Neuronal stem cell (in vitro differentiated cells): Measurements from ENCODE around the gene TULP3.

Source experiments
- DNase-seq: peaks from one replicate; pipeline ENCODE4 v3.0.0-alpha.2; 2013; ENCODE audit warnings: low spot score
- H2AFZ ChIP-seq: one replicate; pipeline ENCODE4 v1.6.1; 2013; ENCODE audit warnings: mild to moderate bottlenecking, low read length, inconsistent platforms
- H2AK5ac ChIP-seq: 2 replicates; pipeline ENCODE4 v1.6.1; 2013; ENCODE audit warnings: low read depth, mild to moderate bottlenecking, inconsistent platforms, low read length, moderate library complexity, mixed read lengths
- H2BK120ac ChIP-seq: 2 replicates; pipeline ENCODE4 v1.6.1; 2013; ENCODE audit warnings: low read depth, mild to moderate bottlenecking, inconsistent platforms, low read length, moderate library complexity, mixed read lengths
- H2BK12ac ChIP-seq: one replicate; pipeline ENCODE4 v1.6.1; 2013; ENCODE audit warnings: low read length, inconsistent platforms
- H2BK15ac ChIP-seq: 2 replicates; pipeline ENCODE4 v1.6.1; 2013; ENCODE audit warnings: mild to moderate bottlenecking, low read length, inconsistent platforms, mixed read lengths
- H2BK5ac ChIP-seq: one replicate; pipeline ENCODE4 v1.6.1; 2013; ENCODE audit warnings: inconsistent platforms, mild to moderate bottlenecking, low read length, moderate library complexity
- H3K14ac ChIP-seq: one replicate; pipeline ENCODE4 v1.6.1; 2013; ENCODE audit warnings: low read length, inconsistent platforms
- H3K18ac ChIP-seq: 2 replicates; pipeline ENCODE4 v1.6.1; 2013; ENCODE audit warnings: low read length, inconsistent platforms
- H3K23ac ChIP-seq: 2 replicates; pipeline ENCODE4 v1.6.1; 2013; ENCODE audit warnings: low read depth, mild to moderate bottlenecking, mixed read lengths, low read length, inconsistent platforms; ENCODE audit not compliant: poor library complexity
- H3K27ac ChIP-seq: replicated peaks from 3 replicates; pipeline ENCODE4 v1.5.1; 2013; ENCODE audit warnings: low read length, inconsistent platforms
- H3K27me3 ChIP-seq, 3 experiments: 2 replicates each; pipeline ENCODE4 v1.6.1; 2013; ENCODE audit warnings: low read length in 3 of 3, mild to moderate bottlenecking in 2 of 3, inconsistent platforms in 1 of 3, low read depth in 1 of 3, mixed read lengths in 1 of 3, moderate library complexity in 1 of 3; ENCODE audit not compliant: control insufficient read depth in 3 of 3, insufficient read depth in 3 of 3
- H3K36me3 ChIP-seq, 2 donors: replicated peaks in 1 of 2; 2 replicates each; pipeline ENCODE4 v1.6.1; 2013; ENCODE audit warnings: low read length in 2 of 2; ENCODE audit not compliant: control insufficient read depth in 2 of 2, insufficient read depth in 2 of 2
- H3K4ac ChIP-seq: 2 replicates; pipeline ENCODE4 v1.6.1; 2013; ENCODE audit warnings: inconsistent platforms, mild to moderate bottlenecking, low read length, moderate library complexity
- H3K4me1 ChIP-seq, 2 donors: 1 replicate in 1 of 2; 2 replicates in 1 of 2; pipeline ENCODE4 v1.6.1; 2013; ENCODE audit warnings: low read length in 2 of 2, low read depth in 1 of 2; ENCODE audit not compliant: control insufficient read depth in 2 of 2, insufficient read depth in 1 of 2
- H3K4me2 ChIP-seq: one replicate; pipeline ENCODE4 v1.6.1; 2013; ENCODE audit warnings: mild to moderate bottlenecking, low read length, inconsistent platforms; ENCODE audit not compliant: insufficient read depth, poor library complexity, severe bottlenecking
- H3K4me3 ChIP-seq, 2 donors: 2 replicates each; pipeline ENCODE4 v1.5.1; 2013; ENCODE audit warnings: low read length in 2 of 2, mild to moderate bottlenecking in 2 of 2, inconsistent platforms in 1 of 2, moderate library complexity in 1 of 2
- H3K79me1 ChIP-seq: one replicate; pipeline ENCODE4 v1.6.1; 2013; ENCODE audit warnings: low read depth, mild to moderate bottlenecking, inconsistent platforms, low read length, moderate library complexity
- H3K9ac ChIP-seq: one replicate; pipeline ENCODE4 v1.6.1; 2013; ENCODE audit warnings: mild to moderate bottlenecking, low read depth, low read length, inconsistent platforms; ENCODE audit not compliant: poor library complexity
- H3K9me3 ChIP-seq, 2 donors: replicated peaks in 1 of 2; 2 replicates each; pipeline versions ENCODE3 to v1.6.1; 2013; ENCODE audit warnings: low read length in 2 of 2, mild to moderate bottlenecking in 2 of 2, inconsistent platforms in 1 of 2, low read depth in 1 of 2, mixed read lengths in 1 of 2, moderate library complexity in 1 of 2; ENCODE audit not compliant: control insufficient read depth in 2 of 2, insufficient read depth in 1 of 2
- H4K8ac ChIP-seq: one replicate; pipeline ENCODE4 v1.6.1; 2013; ENCODE audit warnings: low read depth, mild to moderate bottlenecking, inconsistent platforms, low read length, moderate library complexity
- H4K91ac ChIP-seq: one replicate; pipeline ENCODE4 v1.6.1; 2013; ENCODE audit warnings: low read length, low read depth, mild to moderate bottlenecking, inconsistent platforms; ENCODE audit not compliant: poor library complexity
- WGBS, 2 donors: extraction: QIAGEN DNeasy Blood & Tissue Kit; methylation state at CpG; one replicate each; pipeline ENCODE4 v1.1.7; 2013; ENCODE audit warnings: missing lambda C conversion rate in 2 of 2, mixed read lengths in 1 of 2; ENCODE audit not compliant: insufficient read length in 2 of 2, insufficient replicate concordance in 1 of 2; ENCODE audit errors: extremely low coverage in 2 of 2; 5-methylcytosine and 5-hydroxymethylcytosine counted together

The TULP3 gene

GRCh38 chr12:2844786-2845185 lies 45.9 kb upstream of the TULP3 start:
- Histone ChIP-seq H3K4me2 (no peak overlapping the region), H3K4ac (no peak overlapping the region), H2AK5ac (no peak overlapping the region), H3K23ac (no peak overlapping the region), H3K27me3 (no peaks in the 10 kb centered on the region), H3K9me3 (no peaks in the 10 kb centered on the region), H2BK5ac (no peak overlapping the region), H4K8ac (no peak overlapping the region), H3K36me3 (no peaks in the 10 kb centered on the region), H3K14ac (no peak overlapping the region), H2AFZ (peak overlapping the region; percentile 81), H3K18ac (no peak overlapping the region), H3K9ac (no peak overlapping the region), H2BK120ac (no peak overlapping the region), H2BK15ac (no peak overlapping the region), H3K4me1 (peaks cover 30 to 32% of the 10 kb centered on the region in 2 donors), H3K27ac (no peak overlapping the region), H4K91ac (no peak overlapping the region), H2BK12ac (no peak overlapping the region), H3K79me1 (no peaks in the 10 kb centered on the region), H3K4me3 (no peak overlapping the region)
- WGBS, 2 donors, result no CpG with 5 or more reads among the region's 9 CpGs
- no peak for DNase-seq

GRCh38 chr12:2845280-2845679 lies 45.4 kb upstream of the TULP3 start:
- DNase-seq, result no peak
- no peak overlapping the region for H3K23ac ChIP-seq
- H3K14ac ChIP-seq, result no peak overlapping the region
- no CpG with 5 or more reads among the region's 6 CpGs for WGBS, 2 donors
- no peak overlapping the region for H3K9ac ChIP-seq
- H3K4me3 ChIP-seq, result no peak overlapping the region
- H2BK5ac ChIP-seq, result no peak overlapping the region
- H2AFZ ChIP-seq, result peak overlapping the region; percentile 81
- no peaks in the 10 kb centered on the region for H3K36me3 ChIP-seq
- no peak overlapping the region for H3K27ac ChIP-seq
- no peak overlapping the region for H2BK15ac ChIP-seq
- H4K91ac ChIP-seq, result no peak overlapping the region
- no peak overlapping the region for H4K8ac ChIP-seq
- peak overlapping the region; percentile 17 for H2AK5ac ChIP-seq
- H3K79me1 ChIP-seq, result no peaks in the 10 kb centered on the region
- no peak overlapping the region for H2BK120ac ChIP-seq
- no peak overlapping the region for H3K4me2 ChIP-seq
- peak overlapping the region; percentile 69 for H2BK12ac ChIP-seq
- no peaks in the 10 kb centered on the region for H3K27me3 ChIP-seq
- no peaks in the 10 kb centered on the region for H3K9me3 ChIP-seq
- peak overlapping the region; percentile 5 for H3K18ac ChIP-seq
- H3K4me1 ChIP-seq, result peaks cover 32 to 33% of the 10 kb centered on the region in 2 donors
- H3K4ac ChIP-seq, result no peak overlapping the region

GRCh38 chr12:2851931-2852330 lies 38.8 kb upstream of the TULP3 start:
- Histone ChIP-seq H2BK5ac (no peak overlapping the region), H3K27me3 (no peaks in the 10 kb centered on the region), H3K18ac (no peak overlapping the region), H4K91ac (no peak overlapping the region), H3K4ac (no peak overlapping the region), H2BK15ac (no peak overlapping the region), H3K9me3 (no peaks in the 10 kb centered on the region), H3K79me1 (no peaks in the 10 kb centered on the region), H2BK12ac (no peak overlapping the region), H3K23ac (no peak overlapping the region), H3K4me3 (no peak overlapping the region), H3K4me2 (no peak overlapping the region), H4K8ac (no peak overlapping the region), H3K36me3 (no peaks in the 10 kb centered on the region), H3K14ac (no peak overlapping the region), H3K27ac (no peak overlapping the region), H3K9ac (no peak overlapping the region), H2BK120ac (no peak overlapping the region), H2AK5ac (no peak overlapping the region), H3K4me1 (peaks cover 22 to 23% of the 10 kb centered on the region in 2 donors), H2AFZ (no peak overlapping the region)
- no CpG with 5 or more reads among the region's 3 CpGs for WGBS, 2 donors
- DNase-seq, result no peak

- Histone ChIP-seq H3K4ac (no peak overlapping the region), H3K9me3 (no peaks in the 10 kb centered on the region), H2BK5ac (no peak overlapping the region), H2BK15ac (no peak overlapping the region), H3K18ac (no peak overlapping the region), H3K27me3 (no peaks in the 10 kb centered on the region), H3K23ac (no peak overlapping the region), H3K4me2 (no peak overlapping the region), H2BK120ac (no peak overlapping the region), H3K36me3 (peaks cover 4 to 16% of the 10 kb centered on the region in 2 donors), H2AFZ (peak overlapping the region; percentile 57), H3K4me3 (no peak overlapping the region), H3K9ac (no peak overlapping the region), H3K14ac (no peak overlapping the region), H4K8ac (no peak overlapping the region), H3K27ac (no peak overlapping the region), H2BK12ac (no peak overlapping the region), H3K79me1 (no peaks in the 10 kb centered on the region), H3K4me1 (peaks cover 20% of the 10 kb centered on the region in 2 donors), H2AK5ac (no peak overlapping the region), H4K91ac (no peak overlapping the region)
- WGBS, 2 donors, result no CpG with 5 or more reads among the region's 11 CpGs
- DNase-seq, result peak; percentile 80
Measured at GRCh38 chr12:2853626-2854025, 37.1 kb upstream of the TULP3 start.
